Measurements from ENCODE around the gene PPFIBP2.

PPFIBP2 gene
- total RNA-seq: 4.4 to 33.2 (median 13.1) reads per million in 3 experiments

GRCh38 chr11:7513234-7514098 lies at the start of gene PPFIBP2:
Gene PPFIBP2, plus strand, starts transcription at chr11:7513999. Its CDS starts 35,477 bp downstream, at chr11:7549476.
- DNase-seq: peak; percentile 81

- no peak for DNase-seq
These were observed 46.1 kb upstream of the PPFIBP2 start for GRCh38 chr11:7467652-7468051.

- no peak for DNase-seq
These were observed 44.4 kb upstream of the PPFIBP2 start for GRCh38 chr11:7469351-7469865.

DNA sequence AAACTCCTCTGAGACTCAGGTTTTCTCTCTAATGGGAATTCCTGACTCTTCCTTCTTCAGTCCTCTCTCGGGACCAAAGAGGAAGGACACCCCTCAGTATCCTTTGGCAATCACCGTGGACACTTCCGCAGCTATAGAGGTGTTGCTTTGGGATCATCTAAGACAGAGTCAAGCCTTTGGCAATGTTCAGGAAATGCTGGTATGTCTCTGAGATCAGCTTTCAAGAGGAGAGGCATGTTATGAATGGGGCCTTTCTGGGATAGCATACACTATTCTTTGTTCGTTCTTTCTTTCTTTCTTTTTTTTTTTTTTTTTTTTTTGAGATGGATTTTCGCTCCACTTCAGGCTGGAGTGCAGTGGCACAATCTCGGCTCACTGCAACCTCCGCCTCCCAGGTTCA lies 42.7 kb upstream of the PPFIBP2 start:
- no peak for DNase-seq

DNA sequence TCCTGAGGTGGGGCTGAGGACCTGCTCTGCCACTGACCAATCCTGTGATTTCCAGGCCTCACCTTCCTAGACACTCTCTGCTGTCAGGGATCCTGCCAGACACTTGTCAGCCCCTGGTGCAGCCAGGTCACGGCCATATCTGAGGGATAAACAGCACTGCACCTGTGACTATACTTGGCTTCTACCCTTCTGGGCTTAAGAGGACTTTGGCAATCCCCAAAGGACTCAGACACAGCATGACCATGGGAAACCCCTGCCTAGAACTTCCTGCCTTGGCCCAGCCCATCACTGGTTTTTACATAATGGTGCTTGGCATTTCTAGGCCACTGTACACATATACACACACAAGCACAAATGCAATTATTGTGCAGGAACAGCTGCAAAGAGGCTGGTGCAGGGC lies 40.1 kb upstream of the PPFIBP2 start:
- DNase-seq: no peak

- no peak for DNase-seq
These were observed 33.7 kb upstream of the PPFIBP2 start for GRCh38 chr11:7480113-7480512.

DNA sequence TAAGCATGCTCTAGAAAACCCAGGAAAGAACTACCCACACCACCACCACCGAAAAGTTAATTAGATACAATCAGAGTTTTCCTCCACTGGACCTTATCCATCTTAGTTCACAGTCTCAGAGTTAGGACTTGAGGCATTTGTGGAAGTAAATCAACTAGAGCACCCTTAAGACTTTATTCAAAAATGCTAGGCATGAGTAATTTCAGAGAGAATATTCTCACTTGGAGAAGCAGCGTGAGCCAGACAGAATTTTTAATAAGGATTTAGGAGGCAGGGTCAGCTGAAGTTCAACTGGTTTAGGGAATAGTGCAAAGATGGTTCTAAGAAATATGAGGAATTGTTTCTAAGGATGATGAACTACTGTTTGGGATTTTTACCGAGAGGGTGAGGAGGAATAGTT lies 29.7 kb upstream of the PPFIBP2 start:
- DNase-seq: no peak

GRCh38 chr11:7484645-7485044 lies 29.2 kb upstream of the PPFIBP2 start:
- no peak for DNase-seq

DNA sequence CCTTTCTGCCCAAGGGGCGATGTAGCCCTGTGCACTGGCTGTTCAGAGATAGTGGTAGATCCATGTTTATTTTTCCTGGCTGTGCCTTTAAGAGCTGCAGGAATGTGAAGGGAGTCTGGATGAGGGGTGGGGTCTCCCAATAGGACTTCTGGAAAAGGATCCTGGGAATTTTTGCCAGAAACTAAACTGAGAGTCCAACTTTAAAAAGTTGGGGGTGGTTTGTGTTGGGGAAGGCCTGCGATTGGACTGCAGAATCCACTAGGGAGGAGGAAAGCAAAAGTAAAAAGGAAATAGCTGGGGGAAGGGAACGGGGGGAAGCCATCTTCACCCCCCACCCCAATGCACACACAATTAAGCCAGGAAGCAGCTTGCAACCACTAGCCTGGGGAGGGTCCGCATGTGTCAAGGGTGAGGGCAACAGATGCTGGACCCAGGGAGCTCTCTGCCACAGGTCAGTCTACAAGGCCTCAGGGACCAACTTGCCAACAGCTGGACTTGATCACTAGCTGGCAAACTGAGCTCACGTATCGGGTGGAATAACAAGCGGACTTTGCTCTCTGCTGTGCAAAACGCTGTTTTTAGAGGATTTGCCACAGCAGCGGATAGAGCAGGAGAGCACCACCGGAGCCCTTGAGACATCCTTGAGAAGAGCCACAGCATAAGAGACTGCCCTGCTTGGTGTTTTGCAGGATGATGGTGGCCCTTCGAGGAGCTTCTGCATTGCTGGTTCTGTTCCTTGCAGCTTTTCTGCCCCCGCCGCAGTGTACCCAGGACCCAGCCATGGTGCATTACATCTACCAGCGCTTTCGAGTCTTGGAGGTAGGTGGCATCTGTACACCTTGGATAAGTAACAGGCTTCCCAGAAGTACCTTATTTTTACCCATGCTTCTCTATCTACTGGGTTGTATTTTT lies 28.4 kb upstream of the PPFIBP2 start, which contains the start of gene OLFML1:
Gene OLFML1 (plus strand): TSS at position 321 of the 912 bp plus-strand sequence. CDS start 370 bp downstream, at position 691.
- DNase-seq: no peak

- DNase-seq: no peak
These were observed 27.6 kb upstream of the PPFIBP2 start for GRCh38 chr11:7486098-7486780.

GRCh38 chr11:7486781-7487140 lies 27.0 kb upstream of the PPFIBP2 start:
- no peak for DNase-seq

DNA sequence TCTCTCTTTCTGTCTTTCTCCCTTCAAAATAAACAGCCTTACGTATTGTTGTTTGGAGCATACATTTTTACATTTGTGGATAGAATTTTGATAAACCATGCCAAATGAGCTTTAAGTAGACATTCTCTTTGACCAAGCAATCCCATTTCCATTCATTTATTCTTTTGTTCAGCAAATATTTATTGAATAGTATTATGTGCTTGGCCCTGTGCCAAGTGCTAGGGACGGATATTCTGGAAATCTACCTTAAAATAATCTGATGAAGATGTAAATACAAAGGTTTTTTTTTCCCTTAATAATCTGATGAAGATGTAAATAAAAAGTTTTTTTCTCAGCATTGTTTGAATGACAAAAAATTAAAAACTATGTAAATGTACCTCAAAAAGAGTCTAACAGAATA lies 26.4 kb upstream of the PPFIBP2 start:
- no peak for DNase-seq

- no peak for DNase-seq
These were observed 25.1 kb upstream of the PPFIBP2 start for GRCh38 chr11:7488681-7489080.

GRCh38 chr11:7489376-7489775 lies 24.4 kb upstream of the PPFIBP2 start:
- DNase-seq: no peak

GRCh38 chr11:7490054-7490453 lies 23.7 kb upstream of the PPFIBP2 start:
- no peak for DNase-seq

GRCh38 chr11:7490535-7490934 lies 23.3 kb upstream of the PPFIBP2 start:
- DNase-seq: no peak

DNA sequence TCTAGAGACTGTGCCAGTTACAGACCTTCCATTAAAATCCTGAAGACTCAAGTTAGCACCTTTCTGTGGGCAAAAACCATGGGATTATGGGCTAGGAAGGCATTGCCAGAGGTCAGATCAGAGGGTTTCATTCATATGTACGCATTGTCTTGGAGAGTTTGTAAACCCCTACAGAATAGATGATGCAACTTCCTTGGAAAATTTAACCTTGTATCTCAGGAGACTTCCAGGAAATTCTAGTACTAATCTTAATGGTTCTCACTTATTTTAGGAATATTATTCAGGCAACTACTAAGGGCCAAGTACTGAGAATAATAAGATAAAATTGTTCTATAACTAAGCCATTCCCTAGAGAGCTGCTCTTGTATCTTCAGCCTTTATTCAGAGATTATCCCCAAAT lies 21.5 kb upstream of the PPFIBP2 start:
- no peak for DNase-seq

DNA sequence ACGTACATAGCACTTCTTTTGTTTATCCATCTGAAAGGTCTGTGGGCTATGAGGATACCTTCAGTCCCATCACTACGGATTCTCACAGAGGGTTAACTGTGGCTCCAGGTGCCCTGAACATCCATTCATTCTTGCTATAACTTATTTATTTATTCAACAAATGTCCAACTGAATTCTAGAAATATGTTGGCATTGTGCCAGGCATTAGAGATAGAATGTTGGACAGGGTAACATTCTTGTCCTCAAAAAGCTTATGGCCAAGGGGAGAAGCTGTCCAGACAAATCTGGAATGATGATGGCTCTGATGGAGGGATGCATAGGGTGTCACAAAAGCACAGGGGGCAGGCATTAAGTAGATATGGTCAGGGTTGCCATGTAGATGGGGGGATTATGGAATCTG lies 20.1 kb upstream of the PPFIBP2 start:
- no peak for DNase-seq

DNA sequence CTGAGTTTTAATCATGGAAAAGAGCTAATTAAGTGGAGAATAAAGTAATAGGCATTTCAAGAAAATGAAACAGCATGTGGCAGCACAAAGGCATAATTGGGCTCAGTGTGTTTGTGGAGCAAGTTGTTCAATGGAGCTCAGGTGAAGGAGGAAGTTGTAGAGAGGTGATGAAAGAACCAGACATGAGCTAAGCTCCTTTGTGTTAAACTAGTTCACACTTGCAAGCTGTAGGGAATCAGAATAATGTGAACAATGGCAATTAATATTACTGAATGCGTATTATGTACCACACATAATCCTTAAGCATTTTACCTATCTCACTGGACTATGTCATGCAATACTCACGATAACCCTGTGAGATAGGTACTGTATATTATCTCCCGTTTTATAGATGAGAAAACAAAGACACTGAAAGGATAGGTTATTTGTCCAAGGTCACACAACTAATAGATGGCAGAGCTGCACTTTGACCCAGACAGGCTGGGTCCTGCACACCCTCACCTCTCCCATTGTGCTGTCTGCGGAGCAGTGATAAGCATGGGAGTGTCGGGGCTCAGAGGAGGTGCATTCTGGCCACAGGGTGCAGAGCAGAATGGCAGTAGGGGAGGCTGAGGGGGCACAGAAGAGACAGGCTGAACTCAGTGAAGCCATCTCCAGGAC lies 19.6 kb upstream of the PPFIBP2 start:
- DNase-seq: no peak

DNA sequence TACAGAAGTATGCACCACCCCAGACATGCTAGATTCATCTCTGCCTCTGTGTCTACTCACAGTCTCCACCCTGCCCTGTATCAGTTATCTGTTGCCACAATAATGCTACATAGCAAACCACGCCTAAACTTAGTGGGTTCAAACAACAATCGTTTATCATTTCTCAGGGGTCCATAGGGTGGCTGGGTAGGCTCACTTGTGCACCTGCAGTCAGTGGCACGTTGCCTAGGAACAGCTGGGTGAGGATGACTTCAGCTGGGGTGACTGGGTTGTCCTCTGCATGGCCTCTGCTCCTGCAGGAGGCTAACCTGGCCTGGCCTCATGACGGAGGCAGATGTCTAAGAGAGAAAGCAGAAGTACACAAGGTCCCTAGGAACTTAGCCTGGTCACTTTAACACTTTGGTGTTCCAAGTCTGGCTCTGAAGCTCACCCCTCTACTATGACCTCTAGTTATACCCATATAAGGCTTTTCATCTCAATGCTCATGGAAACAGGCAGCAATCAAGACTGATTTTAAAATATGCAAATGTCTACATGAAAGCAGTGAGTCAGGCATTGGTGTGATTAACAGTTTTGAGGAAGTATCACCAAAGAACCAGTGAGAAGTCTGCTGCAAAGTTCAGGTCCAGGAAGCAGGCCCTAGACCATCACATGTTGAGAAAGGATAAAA lies 17.8 kb upstream of the PPFIBP2 start:
- no peak for DNase-seq

DNA sequence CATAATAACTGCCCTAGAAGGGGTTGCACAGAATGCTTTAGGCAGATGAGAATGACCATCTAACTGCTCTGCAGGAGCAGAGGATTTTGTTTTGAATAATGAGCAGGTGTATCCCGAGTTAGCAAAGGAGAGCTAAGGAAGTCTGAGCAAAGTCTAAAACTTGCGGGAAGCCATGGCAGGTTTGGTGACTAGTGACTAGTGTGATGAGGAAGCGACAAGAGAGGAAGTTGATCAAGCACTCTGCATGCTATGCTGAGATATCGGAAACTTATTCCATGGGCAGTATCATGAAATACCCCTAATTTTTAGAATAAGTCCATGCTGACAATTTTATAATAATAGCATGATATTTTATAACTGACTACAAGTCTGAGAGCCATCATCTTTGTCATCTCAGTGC lies 15.6 kb upstream of the PPFIBP2 start:
- DNase-seq: no peak

DNA sequence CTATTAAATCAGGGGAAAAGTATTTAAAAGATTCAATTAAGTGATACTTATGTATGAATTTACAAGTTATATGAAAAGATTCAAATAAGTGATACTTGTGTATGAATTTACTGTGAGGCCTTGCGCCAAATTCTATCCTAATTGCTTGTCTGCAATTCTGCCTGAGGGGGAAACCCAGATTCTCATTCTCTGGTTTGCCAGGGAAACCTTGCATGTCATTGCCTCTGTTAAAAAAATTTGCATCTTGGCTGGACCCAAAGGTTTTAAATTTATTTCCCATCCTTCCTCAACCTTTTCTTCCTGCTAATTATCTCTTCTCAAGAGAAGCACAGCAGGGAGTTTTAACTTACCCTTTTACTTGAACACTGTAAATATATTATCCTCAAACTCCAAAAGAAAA lies 14.7 kb upstream of the PPFIBP2 start:
- no peak for DNase-seq

All from central memory CD4-positive, alpha-beta T cell (primary cell).